HFFc6 (cell line): ENCODE measurements around the gene SH3TC1. TPM values are rescaled to one million over a fixed set of nuclear protein-coding genes. Genes with fewer than 3 reads are reported as not detected.

Experiments
- DNase-seq: peaks from one replicate; pipeline ENCODE4 v3.0.0-alpha.2; 2018
- H3K27ac Mint-ChIP-seq: 2 replicates; pipeline ENCODE4 v1.8.0; 2020; ENCODE audit warnings: mild to moderate bottlenecking, mixed read lengths
- H3K27me3 Mint-ChIP-seq: 2 replicates; pipeline ENCODE4 v1.8.0; 2021; ENCODE audit warnings: mild to moderate bottlenecking, moderate library complexity, mixed read lengths; ENCODE audit not compliant: insufficient read depth
- H3K36me3 Mint-ChIP-seq: 2 replicates; pipeline ENCODE4 v1.8.0; 2021; ENCODE audit warnings: low read depth, mixed read lengths
- H3K4me1 Mint-ChIP-seq: 2 replicates; pipeline ENCODE4 v1.8.0; 2020; ENCODE audit warnings: low read depth, mixed read lengths
- H3K4me3 Mint-ChIP-seq: 2 replicates; pipeline ENCODE4 v1.8.0; 2020; ENCODE audit warnings: mild to moderate bottlenecking, moderate library complexity, mixed read lengths
- H3K9me3 Mint-ChIP-seq: 2 replicates; pipeline ENCODE4 v1.8.0; 2020; ENCODE audit warnings: mild to moderate bottlenecking, mixed read lengths
- CTCF ChIP-seq: fragments of 200-600 bp; sonication (generic); IDR thresholded peaks from 2 replicates; pipeline ENCODE4 v1.5.0; 2021; ENCODE audit warnings: antibody characterized with exemption, mild to moderate bottlenecking
- total RNA-seq, 6 experiments: library from RNA; stranded (reverse); fragmentation: NEBNext Ultra II Directional; extraction: Animal tissue kit (Norgen Biotek cat#: 25700); gene quantifications; 2 replicates in 1 of 6; 3 replicates in 5 of 6; pipeline ENCODE4 v1.2.3, GENCODE V29; 2021

Gene SH3TC1
- total RNA-seq, 6 experiments from 2014 or later = 0.34 to 1.4 (median 0.86) TPM

GRCh38 chr4:8177956-8178355, 21.1 kb upstream of the SH3TC1 start:
- H3K27ac Mint-ChIP-seq = no peak overlapping the region
- no peaks in the 10 kb centered on the region for H3K9me3 Mint-ChIP-seq

GRCh38 chr4:8179074-8179473, 20.0 kb upstream of the SH3TC1 start:
- no peak for DNase-seq

More at GRCh38 chr4:8177956-8178355, 21.1 kb upstream of the SH3TC1 start:
- no peak for DNase-seq
- Mint-ChIP-seq H3K36me3 (no peaks in the 10 kb centered on the region), H3K4me1 (peaks cover under 1% of the 10 kb centered on the region), H3K4me3 (no peak overlapping the region), H3K27me3 (peaks cover 20% of the 10 kb centered on the region)
- no peak for TF ChIP-seq CTCF

GRCh38 chr4:8179771-8180170, 19.3 kb upstream of the SH3TC1 start:
- H3K36me3 Mint-ChIP-seq = no peaks in the 10 kb centered on the region
- H3K27me3 Mint-ChIP-seq = peaks cover 16% of the 10 kb centered on the region
- H3K9me3 Mint-ChIP-seq = no peaks in the 10 kb centered on the region
- TF ChIP-seq CTCF = no peak
- peaks cover 15% of the 10 kb centered on the region for H3K4me1 Mint-ChIP-seq
- no peak overlapping the region for H3K27ac Mint-ChIP-seq
- H3K4me3 Mint-ChIP-seq = no peak overlapping the region
- DNase-seq = no peak

More at GRCh38 chr4:8179074-8179473, 20.0 kb upstream of the SH3TC1 start:
- Mint-ChIP-seq H3K4me3 (no peak overlapping the region), H3K4me1 (peaks cover 12% of the 10 kb centered on the region), H3K9me3 (no peaks in the 10 kb centered on the region), H3K27me3 (peaks cover 16% of the 10 kb centered on the region), H3K27ac (no peak overlapping the region), H3K36me3 (no peaks in the 10 kb centered on the region)
- TF ChIP-seq CTCF = no peak

- Mint-ChIP-seq H3K9me3 (no peaks in the 10 kb centered on the region), H3K4me1 (peaks cover 23% of the 10 kb centered on the region), H3K36me3 (no peaks in the 10 kb centered on the region), H3K27me3 (peaks cover 12% of the 10 kb centered on the region), H3K27ac (no peak overlapping the region), H3K4me3 (no peak overlapping the region)
- TF ChIP-seq CTCF = no peak
- DNase-seq = no peak
Measured at GRCh38 chr4:8180310-8181093, 18.6 kb upstream of the SH3TC1 start.

- no peak for DNase-seq
- no peak for TF ChIP-seq CTCF
- H3K36me3 Mint-ChIP-seq = no peaks in the 10 kb centered on the region; the same call in 1 of the 2 replicates
- no peak overlapping the region for H3K27ac Mint-ChIP-seq
- no peaks in the 10 kb centered on the region for H3K9me3 Mint-ChIP-seq
- H3K4me3 Mint-ChIP-seq = no peak overlapping the region
- peaks cover 29% of the 10 kb centered on the region for H3K4me1 Mint-ChIP-seq
- peaks cover 12% of the 10 kb centered on the region for H3K27me3 Mint-ChIP-seq
Measured at GRCh38 chr4:8181119-8181518, 18.0 kb upstream of the SH3TC1 start.
